SIG-M5 treated with dmso at 0.1 percent for 504 hours (cell line): ENCODE measurements around the gene FRS3.
A peak's percentile ranks its signal among the peaks of the same experiment; 100 is the strongest.

Experiments
- DNase-seq: peaks from one replicate; lab custom pipeline; 2025; ENCODE audit not compliant: unreplicated experiment; lab: John Stamatoyannopoulos, UW

Gene FRS3

GRCh38 chr6:41779788-41780550, at the start of gene FRS3:
Gene FRS3 (minus strand): TSS chr6:41779900. CDS start chr6:41776987, 2,913 bp downstream.
- DNase-seq: peak; percentile 82

- DNase-seq: no peak
Observed at GRCh38 chr6:41826343-41827022, 46.8 kb upstream of the FRS3 start.

- peak; percentile 24 for DNase-seq
Observed at GRCh38 chr6:41824571-41825569, 45.2 kb upstream of the FRS3 start.

- DNase-seq: no peak
Observed at GRCh38 chr6:41823178-41823577, 43.5 kb upstream of the FRS3 start.

GRCh38 chr6:41822021-41822420, 42.3 kb upstream of the FRS3 start:
- no peak for DNase-seq

GRCh38 chr6:41821266-41821665, 41.6 kb upstream of the FRS3 start:
- no peak for DNase-seq

- DNase-seq: peak; percentile 4
Observed at GRCh38 chr6:41818271-41819054, 38.8 kb upstream of the FRS3 start.

GRCh38 chr6:41815587-41815986, 35.9 kb upstream of the FRS3 start:
- no peak for DNase-seq

GRCh38 chr6:41814629-41815028, 34.9 kb upstream of the FRS3 start:
- DNase-seq: no peak

- no peak for DNase-seq
Observed at GRCh38 chr6:41813956-41814355, 34.3 kb upstream of the FRS3 start.

GRCh38 chr6:41813469-41813868, 33.8 kb upstream of the FRS3 start:
- no peak for DNase-seq

- peak; percentile 8 for DNase-seq
Observed at GRCh38 chr6:41811946-41812345, 32.2 kb upstream of the FRS3 start.

- no peak for DNase-seq
Observed at GRCh38 chr6:41811095-41811494, 31.4 kb upstream of the FRS3 start.

- no peak for DNase-seq
Observed at GRCh38 chr6:41805830-41806774, 26.4 kb upstream of the FRS3 start.

GRCh38 chr6:41801380-41801779, 21.7 kb upstream of the FRS3 start:
- DNase-seq: peak; percentile 38

- DNase-seq: no peak
Observed at GRCh38 chr6:41799559-41799911, 19.8 kb upstream of the FRS3 start.

- DNase-seq: no peak
Observed at GRCh38 chr6:41798901-41799558, 19.3 kb upstream of the FRS3 start.

GRCh38 chr6:41796474-41796873, 16.8 kb upstream of the FRS3 start:
- DNase-seq: no peak

- no peak for DNase-seq
Observed at GRCh38 chr6:41791984-41792383, 12.3 kb upstream of the FRS3 start.
